Measurements from ENCODE around the gene RASGEF1C. TPM values are rescaled to one million over a fixed set of nuclear protein-coding genes. Genes with fewer than 3 reads are reported as not detected.

Gene RASGEF1C
- total RNA-seq, 1 donor from 2014 or later, result not detected

- peaks cover 3% of the 10 kb centered on the region for H3K27me3 Mint-ChIP-seq (ENCODE audit: low read depth)
- TF ChIP-seq, protein P1, sequence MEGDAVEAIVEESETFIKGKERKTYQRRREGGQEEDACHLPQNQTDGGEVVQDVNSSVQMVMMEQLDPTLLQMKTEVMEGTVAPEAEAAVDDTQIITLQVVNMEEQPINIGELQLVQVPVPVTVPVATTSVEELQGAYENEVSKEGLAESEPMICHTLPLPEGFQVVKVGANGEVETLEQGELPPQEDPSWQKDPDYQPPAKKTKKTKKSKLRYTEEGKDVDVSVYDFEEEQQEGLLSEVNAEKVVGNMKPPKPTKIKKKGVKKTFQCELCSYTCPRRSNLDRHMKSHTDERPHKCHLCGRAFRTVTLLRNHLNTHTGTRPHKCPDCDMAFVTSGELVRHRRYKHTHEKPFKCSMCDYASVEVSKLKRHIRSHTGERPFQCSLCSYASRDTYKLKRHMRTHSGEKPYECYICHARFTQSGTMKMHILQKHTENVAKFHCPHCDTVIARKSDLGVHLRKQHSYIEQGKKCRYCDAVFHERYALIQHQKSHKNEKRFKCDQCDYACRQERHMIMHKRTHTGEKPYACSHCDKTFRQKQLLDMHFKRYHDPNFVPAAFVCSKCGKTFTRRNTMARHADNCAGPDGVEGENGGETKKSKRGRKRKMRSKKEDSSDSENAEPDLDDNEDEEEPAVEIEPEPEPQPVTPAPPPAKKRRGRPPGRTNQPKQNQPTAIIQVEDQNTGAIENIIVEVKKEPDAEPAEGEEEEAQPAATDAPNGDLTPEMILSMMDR (IDR thresholded peaks at IDR 0.05), result no peak
- no peaks in the 10 kb centered on the region for H3K4me1 Mint-ChIP-seq (ENCODE audit: low read depth)
- H3K4me3 Mint-ChIP-seq (ENCODE audit: unreplicated experiment), result no peak overlapping the region
- peaks cover 7% of the 10 kb centered on the region for H3K36me3 Mint-ChIP-seq (ENCODE audit: low read depth)
- no peak for DNase-seq (ENCODE audit: low spot score)
- no peak overlapping the region for H3K27ac Mint-ChIP-seq (ENCODE audit: unreplicated experiment)
- H3K9me3 Mint-ChIP-seq (ENCODE audit: low read depth), result peaks cover 17% of the 10 kb centered on the region
These were observed 97.6 kb downstream of the RASGEF1C start for GRCh38 chr5:180111273-180112002.

GRCh38 chr5:180109920-180110319 lies 99.1 kb downstream of the RASGEF1C start:
- Mint-ChIP-seq H3K27ac (ENCODE audit: unreplicated experiment) (no peak overlapping the region), H3K9me3 (ENCODE audit: low read depth) (peaks cover 21% of the 10 kb centered on the region), H3K36me3 (ENCODE audit: low read depth) (peaks cover 7% of the 10 kb centered on the region), H3K4me3 (ENCODE audit: unreplicated experiment) (no peak overlapping the region), H3K4me1 (ENCODE audit: low read depth) (no peaks in the 10 kb centered on the region), H3K27me3 (ENCODE audit: low read depth) (peaks cover 3% of the 10 kb centered on the region)
- no peak for DNase-seq (ENCODE audit: low spot score)
- TF ChIP-seq, protein P1 (IDR thresholded peaks at IDR 0.05), result no peak

DNA sequence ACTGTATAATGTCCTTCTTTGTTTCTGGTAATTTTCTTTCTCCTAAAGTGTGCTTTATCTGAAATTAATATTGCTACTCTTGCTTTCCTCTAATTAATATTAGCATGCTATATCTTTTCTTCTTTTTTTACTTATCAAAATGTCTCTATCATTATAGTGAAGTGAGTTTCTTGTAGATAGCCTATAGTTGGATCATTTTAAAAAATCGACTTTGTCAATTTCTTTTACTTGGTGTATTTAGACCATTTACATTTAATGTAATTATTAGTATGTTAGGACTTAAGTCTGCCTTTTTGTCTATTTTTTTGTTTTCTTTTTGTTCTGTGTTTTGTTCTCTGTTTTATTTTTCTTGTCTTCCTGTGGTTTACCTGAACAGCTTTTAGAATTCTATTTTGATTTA lies 102.0 kb downstream of the RASGEF1C start:
- DNase-seq (ENCODE audit: low spot score), result no peak
- Mint-ChIP-seq H3K4me3 (ENCODE audit: unreplicated experiment) (no peak overlapping the region), H3K9me3 (ENCODE audit: low read depth) (peaks cover 25% of the 10 kb centered on the region), H3K36me3 (ENCODE audit: low read depth) (peaks cover 7% of the 10 kb centered on the region), H3K4me1 (ENCODE audit: low read depth) (no peaks in the 10 kb centered on the region), H3K27me3 (ENCODE audit: low read depth) (peaks cover 1% of the 10 kb centered on the region), H3K27ac (ENCODE audit: unreplicated experiment) (no peak overlapping the region)
- TF ChIP-seq, protein P1 (IDR thresholded peaks at IDR 0.05), result no peak

- Mint-ChIP-seq H3K27ac (ENCODE audit: unreplicated experiment) (no peak overlapping the region), H3K36me3 (ENCODE audit: low read depth) (peaks cover 7% of the 10 kb centered on the region), H3K27me3 (ENCODE audit: low read depth) (peaks cover 1% of the 10 kb centered on the region), H3K4me3 (ENCODE audit: unreplicated experiment) (no peak overlapping the region), H3K4me1 (ENCODE audit: low read depth) (no peaks in the 10 kb centered on the region), H3K9me3 (ENCODE audit: low read depth) (peaks cover 25% of the 10 kb centered on the region)
- TF ChIP-seq, protein P1 (IDR thresholded peaks at IDR 0.05), result no peak
- DNase-seq (ENCODE audit: low spot score), result no peak
These were observed 103.1 kb downstream of the RASGEF1C start for GRCh38 chr5:180105827-180106312.

- Mint-ChIP-seq H3K27me3 (ENCODE audit: low read depth) (peaks cover 1% of the 10 kb centered on the region), H3K9me3 (ENCODE audit: low read depth) (peaks cover 25% of the 10 kb centered on the region), H3K36me3 (ENCODE audit: low read depth) (peaks cover 7% of the 10 kb centered on the region), H3K4me3 (ENCODE audit: unreplicated experiment) (no peak overlapping the region), H3K4me1 (ENCODE audit: low read depth) (no peaks in the 10 kb centered on the region), H3K27ac (ENCODE audit: unreplicated experiment) (no peak overlapping the region)
- TF ChIP-seq, protein P1 (IDR thresholded peaks at IDR 0.05), result no peak
- no peak for DNase-seq (ENCODE audit: low spot score)
These were observed 104.9 kb downstream of the RASGEF1C start for GRCh38 chr5:180104168-180104530.
